ENCODE data around the gene MBNL2.
A peak's percentile ranks its signal among the peaks of the same experiment; 100 is the strongest.

The MBNL2 gene

GRCh38 chr13:97274829-97275649, 52.9 kb downstream of the MBNL2 start:
- Histone ChIP-seq H3K27ac (ENCODE audit: low read length) (no peak overlapping the region), H3K4me2 (ENCODE audit: low read length) (peak overlapping the region; percentile 38)

GRCh38 chr13:97275776-97276501, 53.8 kb downstream of the MBNL2 start:
- Histone ChIP-seq H3K27me3 (ENCODE audit: low read depth, low read length) (no peaks in the 10 kb centered on the region), H3K27ac (ENCODE audit: low read length) (peak overlapping the region; percentile 83), H3K9ac (ENCODE audit: low read length) (no peak overlapping the region), H3K4me2 (ENCODE audit: low read length) (peak overlapping the region; percentile 73), H3K4me1 (ENCODE audit: low read length) (peaks cover 45% of the 10 kb centered on the region), H2AFZ (ENCODE audit: low read depth, low read length) (no peak overlapping the region), H3K4me3 (ENCODE audit: low read length) (peak overlapping the region; percentile 5; the same call in 1 of the 2 replicates), H3K79me2 (ENCODE audit: low read length) (no peaks in the 10 kb centered on the region), H3K9me3 (ENCODE audit: insufficient read depth, low read length) (no peaks in the 10 kb centered on the region), H4K20me1 (ENCODE audit: insufficient read depth, low read length) (no peaks in the 10 kb centered on the region), H3K36me3 (replicated peaks; ENCODE audit: low read depth, low read length) (peaks cover 12% of the 10 kb centered on the region)
- TF ChIP-seq EZH2phosphoT487 (IDR thresholded peaks at IDR 0.05; ENCODE audit: low read depth) (no peak), CTCF (IDR thresholded peaks at IDR 0.05; ENCODE audit: low read depth, low read length) (no peak)

More at GRCh38 chr13:97274829-97275649, 52.9 kb downstream of the MBNL2 start:
- Histone ChIP-seq H3K79me2 (ENCODE audit: low read length) (no peaks in the 10 kb centered on the region), H3K4me1 (ENCODE audit: low read length) (peaks cover 45% of the 10 kb centered on the region), H3K27me3 (ENCODE audit: low read depth, low read length) (no peaks in the 10 kb centered on the region), H3K36me3 (replicated peaks; ENCODE audit: low read depth, low read length) (peaks cover 12% of the 10 kb centered on the region), H3K9me3 (ENCODE audit: insufficient read depth, low read length) (no peaks in the 10 kb centered on the region), H2AFZ (ENCODE audit: low read depth, low read length) (no peak overlapping the region), H4K20me1 (ENCODE audit: insufficient read depth, low read length) (no peaks in the 10 kb centered on the region), H3K4me3 (ENCODE audit: low read length) (no peak overlapping the region), H3K9ac (ENCODE audit: low read length) (no peak overlapping the region)
- TF ChIP-seq EZH2phosphoT487 (IDR thresholded peaks at IDR 0.05; ENCODE audit: low read depth) (no peak), CTCF (IDR thresholded peaks at IDR 0.05; ENCODE audit: low read depth, low read length) (no peak)

GRCh38 chr13:97276862-97277269, 54.7 kb downstream of the MBNL2 start:
- Histone ChIP-seq H3K27me3 (ENCODE audit: low read depth, low read length) (no peaks in the 10 kb centered on the region), H3K27ac (ENCODE audit: low read length) (peak overlapping the region; percentile 83), H3K4me1 (ENCODE audit: low read length) (peaks cover 45% of the 10 kb centered on the region), H3K9ac (ENCODE audit: low read length) (peak overlapping the region; percentile 2; the same call in 1 of the 2 replicates), H2AFZ (ENCODE audit: low read depth, low read length) (no peak overlapping the region), H3K36me3 (replicated peaks; ENCODE audit: low read depth, low read length) (peaks cover 12% of the 10 kb centered on the region), H3K9me3 (ENCODE audit: insufficient read depth, low read length) (no peaks in the 10 kb centered on the region), H3K4me3 (ENCODE audit: low read length) (peak overlapping the region; percentile 51), H3K4me2 (ENCODE audit: low read length) (peak overlapping the region; percentile 73), H3K79me2 (ENCODE audit: low read length) (no peaks in the 10 kb centered on the region), H4K20me1 (ENCODE audit: insufficient read depth, low read length) (no peaks in the 10 kb centered on the region)
- no peak for TF ChIP-seq CTCF (IDR thresholded peaks at IDR 0.05; ENCODE audit: low read depth, low read length)
- TF ChIP-seq EZH2phosphoT487 (IDR thresholded peaks at IDR 0.05; ENCODE audit: low read depth) = no peak
